Measurements from ENCODE around the gene HELZ2.
A peak's percentile ranks its signal among the peaks of the same experiment; 100 is the strongest.

The HELZ2 gene

DNA sequence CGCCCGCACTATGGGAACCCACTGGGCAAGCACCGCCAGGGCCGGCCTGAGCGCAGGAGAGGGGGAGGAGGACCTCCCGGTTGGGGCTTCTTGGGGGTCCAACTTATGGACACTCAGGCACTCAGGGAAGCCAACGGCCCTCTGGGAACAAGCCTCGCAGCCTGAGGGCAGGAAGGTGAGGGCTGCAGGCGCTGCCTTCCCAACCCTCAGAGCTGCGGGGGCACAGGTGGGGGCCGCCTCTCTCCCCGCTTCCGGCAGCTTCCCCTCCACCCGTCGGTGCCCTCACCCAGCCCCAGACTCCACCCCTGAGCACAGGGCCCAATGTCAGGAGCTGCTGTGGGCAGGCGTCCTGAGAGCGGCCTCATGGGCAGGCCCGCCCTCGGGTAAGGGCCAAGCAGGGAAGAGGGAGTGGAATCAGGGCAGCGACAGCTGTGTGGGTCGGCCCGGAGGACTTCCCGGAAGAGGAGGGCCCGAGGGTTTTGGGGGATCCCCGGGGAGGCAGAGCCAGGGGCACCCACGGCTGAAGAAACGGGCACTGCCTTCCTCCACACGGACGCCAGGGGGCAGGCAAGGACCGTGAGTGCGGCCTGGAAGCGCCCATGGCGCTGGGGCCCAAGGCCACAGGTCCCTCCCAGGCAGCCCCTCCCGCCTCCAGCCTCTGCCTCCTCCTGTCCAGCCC is 36.4 kb downstream of the HELZ2 start:
- DNase-seq, result peak; percentile 92

DNA sequence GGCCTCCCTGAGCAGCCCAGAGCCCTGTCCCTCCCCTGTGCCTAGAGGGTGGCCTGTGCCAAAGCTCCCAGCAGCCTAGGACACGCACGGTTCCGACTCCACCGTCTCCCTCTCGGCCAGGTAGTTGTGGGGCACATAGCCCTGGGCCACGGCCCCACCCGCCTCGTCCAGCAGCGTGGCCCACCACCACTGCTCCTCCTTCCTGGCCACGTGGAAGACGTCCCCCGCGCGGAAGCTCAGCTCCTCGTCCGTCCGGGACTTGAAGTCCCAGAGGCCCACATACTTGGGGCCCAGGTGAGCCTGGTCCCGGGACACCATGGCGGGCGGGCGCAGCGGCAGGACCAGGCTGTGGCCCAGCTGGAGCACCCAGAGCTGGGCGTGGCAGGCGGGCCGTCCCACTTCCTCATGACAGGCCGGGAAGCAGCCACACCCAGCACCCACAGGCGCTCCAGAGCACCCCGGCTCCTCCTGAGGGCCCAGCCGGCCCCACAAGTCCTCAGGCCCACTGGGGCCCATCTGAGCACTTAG is 37.0 kb downstream of the HELZ2 start, which contains the start of gene PTK6:
TSS of gene PTK6 (minus strand) at position 380 of the 528 bp plus-strand sequence. CDS start at position 318, 62 bp downstream.
- DNase-seq, result no peak

DNA sequence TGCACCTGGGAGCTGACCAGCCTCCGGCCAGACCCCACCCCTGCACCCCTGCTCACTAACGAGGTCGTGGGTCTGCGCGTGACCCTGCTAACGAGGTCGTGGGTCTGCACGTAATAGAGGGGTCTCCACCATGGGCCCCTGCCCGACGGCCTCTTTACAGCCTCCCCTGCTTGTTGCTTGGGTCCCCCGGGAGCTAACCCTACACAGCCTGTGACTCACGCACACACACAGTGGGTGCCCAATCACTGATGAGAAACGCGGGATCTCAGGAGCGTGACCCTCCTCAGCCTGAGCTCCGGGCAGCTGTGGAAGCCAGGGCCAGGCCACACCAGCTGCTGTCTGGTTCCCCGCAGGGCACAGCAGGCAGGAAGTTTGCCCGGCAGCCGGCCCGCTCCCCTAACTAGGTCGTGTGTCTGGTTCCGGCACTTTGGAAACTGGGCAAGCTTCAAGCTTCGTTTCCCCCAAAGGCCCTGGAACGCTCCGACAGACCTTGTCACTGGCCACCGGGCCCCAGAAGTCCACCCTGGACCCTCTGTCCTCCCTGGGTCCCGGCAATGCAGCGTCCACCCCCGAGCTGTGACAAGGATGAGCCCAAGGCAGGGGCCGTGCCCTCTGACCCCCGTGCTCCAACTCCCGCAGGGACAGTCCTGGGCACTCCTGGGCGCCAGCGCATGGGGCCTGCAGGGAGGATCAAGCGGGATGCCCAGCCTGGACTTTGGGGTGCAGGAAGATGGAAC is 37.6 kb downstream of the HELZ2 start:
- DNase-seq, result no peak

DNA sequence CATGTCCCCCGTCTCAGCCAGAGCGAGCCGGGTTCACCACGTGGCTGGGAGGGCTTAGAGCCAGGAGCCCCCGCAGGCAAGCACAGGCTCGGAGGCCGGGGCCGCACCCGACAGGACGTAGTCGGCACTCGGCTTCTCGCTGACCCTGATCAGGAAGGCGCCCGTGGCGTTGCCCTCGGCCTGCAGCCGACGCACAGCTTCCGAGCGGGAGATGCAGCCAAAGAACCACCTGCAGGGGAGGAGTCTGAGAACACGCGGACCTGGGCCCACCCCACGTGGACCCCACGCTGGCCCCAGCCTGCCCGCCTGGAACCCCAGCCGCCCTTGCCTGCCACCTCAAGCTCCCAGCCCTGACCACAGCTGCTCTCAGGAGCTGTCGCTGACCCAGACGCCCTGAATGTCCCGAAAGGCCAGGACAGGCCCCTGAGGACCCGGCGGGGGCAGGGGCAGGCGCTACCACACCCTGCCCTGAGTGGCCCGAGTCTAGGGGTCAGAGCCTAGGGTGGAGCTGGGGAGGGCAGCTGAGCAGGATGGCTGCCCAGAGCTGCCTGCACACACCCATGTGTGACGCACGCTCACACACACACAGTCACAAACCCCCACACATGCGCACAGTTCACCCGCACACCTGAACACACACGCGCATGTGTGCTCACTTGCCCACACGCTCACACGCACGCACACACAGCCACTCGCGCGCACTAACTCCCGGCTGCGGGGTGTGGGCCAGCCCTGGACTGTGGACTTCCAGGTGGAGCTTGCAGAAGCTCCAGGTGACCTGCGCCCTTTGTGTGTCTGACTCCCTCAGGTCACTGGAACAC is 39.0 kb downstream of the HELZ2 start:
- DNase-seq, result no peak

DNA sequence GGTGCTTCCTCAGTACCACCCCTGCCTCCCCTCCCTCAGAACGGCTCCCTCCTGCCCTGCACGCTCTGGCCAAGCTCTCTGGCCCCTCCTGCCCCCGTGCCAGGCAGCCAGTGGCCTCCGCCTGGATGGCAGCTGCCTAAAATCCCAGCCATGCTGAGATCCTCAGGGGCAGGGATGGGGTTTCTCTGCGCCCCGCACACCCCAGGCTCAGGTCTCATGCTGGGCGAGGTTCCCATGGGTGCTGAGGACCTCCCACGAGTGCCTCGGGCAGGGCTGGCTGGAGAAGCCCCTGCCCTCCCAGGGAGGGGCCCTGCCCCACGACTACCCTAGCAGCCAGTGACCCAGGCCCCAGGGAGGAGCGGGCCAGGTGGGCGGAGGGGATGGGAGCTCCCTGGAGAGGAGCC is 39.6 kb downstream of the HELZ2 start:
- DNase-seq, result no peak

DNA sequence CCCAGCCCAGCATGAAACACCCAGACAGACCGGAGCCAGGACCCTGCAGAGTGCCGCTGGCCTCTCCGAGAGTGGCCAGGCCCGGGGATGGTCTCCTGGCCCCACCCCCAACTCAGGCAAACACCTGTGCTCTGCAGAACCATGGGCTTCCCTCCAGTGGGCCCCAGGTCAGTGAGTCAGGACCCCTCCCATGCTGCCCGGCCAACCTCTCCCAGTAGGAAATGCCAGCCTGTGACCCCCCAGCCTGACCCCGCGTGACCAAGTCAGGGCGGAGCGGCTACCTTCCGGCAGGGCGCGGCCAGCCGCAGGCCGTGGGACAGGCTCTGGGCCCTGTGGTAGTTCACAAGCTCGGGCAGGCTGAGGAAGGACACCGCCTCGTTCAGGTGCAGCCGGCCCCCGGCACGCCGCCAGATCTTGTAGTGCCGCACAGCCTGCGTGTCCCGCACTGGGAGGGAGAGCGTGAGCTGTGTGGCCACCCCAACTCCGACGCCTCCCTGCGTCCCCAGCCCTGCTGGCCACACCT is 40.1 kb downstream of the HELZ2 start:
- no peak for DNase-seq

DNA sequence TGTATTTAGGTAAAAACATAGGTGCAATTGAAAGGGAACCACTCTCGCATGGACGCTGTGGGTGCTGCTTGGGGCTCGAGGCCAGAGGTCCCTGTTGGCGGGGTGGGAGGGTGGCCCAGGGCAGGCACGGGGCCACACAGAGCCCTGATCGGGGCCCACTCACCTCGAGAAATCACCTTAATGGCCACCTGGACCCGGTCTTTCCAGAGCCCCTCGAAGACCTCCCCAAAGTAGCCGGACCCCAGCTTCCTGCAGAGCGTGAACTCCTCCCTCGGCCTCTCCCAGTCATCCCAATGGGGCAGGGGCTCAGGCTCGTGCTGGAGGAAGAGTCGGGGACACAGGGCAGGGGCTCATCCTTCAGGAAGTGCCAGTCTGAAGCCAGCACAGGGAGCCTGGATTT is 40.7 kb downstream of the HELZ2 start:
- no peak for DNase-seq

DNA sequence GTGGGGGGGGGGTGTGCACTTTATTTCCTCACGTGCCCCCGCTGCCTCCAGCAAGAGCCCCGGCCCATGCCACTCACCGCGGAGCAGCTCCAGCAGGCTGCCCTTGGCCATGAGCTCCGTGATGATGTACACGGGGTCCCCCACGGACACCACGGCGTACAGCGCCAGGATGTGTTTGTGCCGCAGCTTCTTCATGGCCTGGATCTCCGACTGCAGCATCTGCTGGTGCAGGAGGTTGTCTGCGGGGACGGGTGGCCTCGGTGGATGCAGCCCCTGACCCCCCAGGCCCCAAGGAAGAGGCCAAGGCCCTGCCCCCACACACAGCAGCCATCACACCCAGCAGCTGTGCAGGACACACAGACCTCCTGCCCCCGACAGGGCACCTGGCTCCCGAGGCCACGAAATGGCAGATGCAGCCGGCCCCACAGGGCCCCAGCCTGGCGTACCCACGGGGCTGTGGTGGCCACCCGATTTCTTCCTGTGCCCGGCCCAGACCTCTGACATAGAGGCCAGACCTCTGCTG is 41.5 kb downstream of the HELZ2 start:
- DNase-seq, result no peak

DNA sequence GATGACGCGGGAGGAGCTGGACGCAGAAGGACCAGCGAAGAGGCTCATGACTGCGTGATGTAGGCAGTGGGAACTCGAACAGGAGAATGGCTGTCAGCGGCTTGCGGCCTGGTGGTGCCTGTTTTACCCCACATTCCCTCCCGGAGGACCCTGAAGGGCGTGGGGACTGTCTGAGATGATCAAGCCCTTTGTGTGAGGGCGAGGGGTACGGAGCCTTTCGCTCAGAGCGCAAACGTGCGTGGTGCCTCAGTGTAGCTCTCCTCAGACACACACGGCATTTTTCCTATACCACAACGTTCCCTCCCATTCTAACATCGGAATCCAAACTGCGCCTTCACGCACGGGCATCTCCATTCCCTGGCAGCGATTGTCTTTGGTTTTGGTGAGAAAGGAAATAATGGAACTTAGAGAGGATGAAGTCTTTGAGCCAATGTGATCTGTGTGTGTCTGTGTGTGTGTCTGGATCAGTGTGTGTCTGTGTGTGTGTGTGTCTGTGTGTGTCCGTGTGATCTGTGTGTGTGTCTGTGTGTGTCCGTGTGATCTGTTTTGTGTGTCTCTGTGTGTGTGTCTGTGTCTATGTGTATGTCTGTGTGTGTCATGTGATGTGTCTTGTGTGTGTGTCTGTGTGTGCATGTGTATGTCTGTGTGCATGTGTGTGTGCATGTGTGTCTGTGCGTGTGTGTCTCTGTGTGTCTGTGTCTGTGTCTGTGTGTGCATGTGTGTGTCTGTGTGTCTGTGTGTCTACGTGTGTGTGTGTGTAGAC is 42.2 kb downstream of the HELZ2 start:
- no peak for DNase-seq

DNA sequence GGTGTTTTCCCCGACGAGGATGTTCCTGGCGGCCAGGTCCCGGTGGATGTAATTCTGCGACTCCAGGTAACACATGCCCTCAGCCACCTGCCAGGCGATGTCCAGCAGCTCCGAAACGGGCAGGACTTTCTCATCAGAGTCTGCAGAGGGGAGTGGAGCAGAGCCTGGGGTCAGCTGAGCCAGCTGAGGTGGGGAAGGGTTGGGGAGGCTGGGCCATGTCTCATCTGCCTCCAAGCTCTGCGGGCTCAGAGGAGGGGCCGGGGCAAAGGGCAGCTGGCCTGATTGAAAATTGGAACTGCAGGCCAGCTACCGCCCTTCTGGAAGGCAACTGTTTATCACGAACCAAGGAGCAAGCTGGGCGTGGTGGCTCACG is 43.3 kb downstream of the HELZ2 start:
- DNase-seq, result no peak

DNA sequence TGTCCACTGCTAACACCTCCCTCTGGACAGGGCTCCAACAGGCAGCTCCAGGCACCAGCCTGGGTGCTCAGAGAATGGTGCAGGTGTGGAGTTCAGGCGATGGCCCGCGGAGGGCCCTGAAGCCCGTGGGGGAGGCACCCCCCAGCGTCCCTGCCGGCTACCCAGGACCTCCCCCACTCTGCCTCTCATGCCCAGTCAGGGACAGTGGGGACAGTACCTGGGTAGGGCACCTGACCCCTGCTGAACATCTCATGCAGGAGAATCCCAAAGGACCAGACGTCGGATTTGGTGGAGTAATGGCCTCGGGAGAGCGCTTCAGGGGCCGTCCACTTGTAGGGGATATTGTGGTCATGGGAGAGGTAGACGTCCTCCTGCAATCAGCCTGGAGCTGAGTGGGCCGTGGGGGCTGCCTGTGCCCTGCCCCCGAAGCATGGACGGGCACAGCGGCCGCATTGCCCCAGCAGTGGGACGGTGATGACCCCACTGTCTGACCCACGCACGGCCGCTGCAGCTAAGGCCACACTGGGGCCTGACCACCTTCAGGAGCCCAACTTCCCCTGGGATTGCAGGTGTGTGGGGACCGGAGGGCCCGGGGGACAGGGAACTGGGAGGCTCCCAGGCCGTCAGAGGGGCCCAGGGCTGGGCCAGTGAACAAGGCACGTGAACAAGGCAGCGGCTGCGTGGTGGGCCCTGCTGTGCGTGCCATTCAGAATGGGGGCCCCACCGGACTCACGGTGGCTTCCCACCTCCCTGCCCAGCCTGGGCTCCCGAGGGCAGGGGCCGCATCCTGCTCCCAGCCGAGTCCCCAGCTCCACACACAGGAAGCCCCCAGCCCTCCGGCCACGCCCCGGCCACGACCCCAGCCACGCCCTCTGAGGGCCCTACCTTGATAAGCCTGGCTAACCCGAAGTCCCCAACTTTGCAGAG is 43.9 kb downstream of the HELZ2 start:
- DNase-seq, result no peak

DNA sequence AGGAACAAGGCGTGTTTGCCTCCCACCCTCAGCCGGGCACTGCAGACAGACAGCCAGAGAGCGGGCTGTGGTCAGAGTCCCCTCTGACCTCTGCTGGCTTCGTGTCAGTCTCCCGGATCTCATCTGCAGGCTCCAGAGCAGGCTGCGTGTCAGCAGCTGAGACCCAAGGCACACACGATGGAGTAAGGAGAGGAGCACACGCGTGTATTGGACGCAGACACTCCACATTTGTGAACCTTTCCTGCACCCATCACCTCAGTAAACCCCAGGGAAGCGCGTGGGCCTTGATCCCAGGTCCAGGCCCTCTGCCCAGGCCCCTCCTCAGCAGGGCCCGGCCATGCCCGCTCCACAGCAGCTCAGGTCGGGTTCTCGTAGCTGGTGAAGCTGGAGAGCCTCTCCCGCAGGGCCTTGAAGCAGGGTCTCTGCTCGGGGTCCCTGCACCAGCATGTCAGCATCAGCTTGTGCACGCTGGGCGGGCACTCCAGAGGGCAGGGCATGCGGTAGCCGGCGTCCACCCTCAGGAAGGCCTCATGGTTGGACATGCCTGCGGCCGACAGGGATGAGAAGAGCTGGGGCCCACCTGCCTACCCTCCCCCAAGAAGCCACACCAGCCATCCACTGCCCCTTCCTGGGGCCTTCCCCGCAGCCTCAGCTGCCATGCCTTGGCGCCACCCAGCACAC is 44.7 kb downstream of the HELZ2 start:
- no peak for DNase-seq

DNA sequence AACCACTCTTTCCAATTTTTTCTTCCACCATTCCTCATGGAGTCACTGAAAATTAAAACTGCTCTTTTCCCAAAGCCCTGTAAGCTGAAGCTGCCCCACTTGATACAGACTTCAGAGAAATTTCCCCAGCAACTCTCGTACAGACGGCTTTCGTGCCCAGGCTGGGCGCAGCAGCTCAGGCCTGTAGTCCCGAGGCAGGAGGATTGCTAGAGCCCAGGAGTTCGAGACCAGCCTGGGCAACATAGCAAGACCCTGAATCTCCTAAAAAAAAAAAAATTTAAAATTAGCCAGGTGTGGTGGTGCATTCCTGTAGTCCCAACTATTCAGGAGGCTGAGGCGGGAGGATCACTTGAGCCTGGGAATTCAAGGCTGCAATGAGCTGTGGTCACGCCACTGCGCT is 46.9 kb downstream of the HELZ2 start:
- DNase-seq, result no peak

DNA sequence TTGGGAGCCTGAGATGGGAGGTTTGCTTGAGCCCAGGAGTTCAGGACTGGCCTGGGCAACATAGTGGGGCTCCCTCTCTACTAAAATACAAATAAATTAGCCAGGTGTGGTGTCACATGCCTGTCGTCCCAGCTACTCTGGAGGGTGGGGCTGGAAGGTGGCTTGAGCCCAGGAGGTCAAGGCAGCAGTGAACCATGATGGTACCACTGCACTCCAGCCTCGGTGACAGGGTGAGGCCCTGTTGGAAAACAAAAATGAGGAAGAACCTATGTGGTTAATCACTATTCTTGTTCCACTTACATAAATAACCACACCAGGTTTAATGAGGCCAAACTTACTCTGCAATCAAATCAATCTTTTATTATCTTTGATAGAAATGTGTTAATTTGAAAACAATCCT is 48.1 kb downstream of the HELZ2 start:
- no peak for DNase-seq

DNA sequence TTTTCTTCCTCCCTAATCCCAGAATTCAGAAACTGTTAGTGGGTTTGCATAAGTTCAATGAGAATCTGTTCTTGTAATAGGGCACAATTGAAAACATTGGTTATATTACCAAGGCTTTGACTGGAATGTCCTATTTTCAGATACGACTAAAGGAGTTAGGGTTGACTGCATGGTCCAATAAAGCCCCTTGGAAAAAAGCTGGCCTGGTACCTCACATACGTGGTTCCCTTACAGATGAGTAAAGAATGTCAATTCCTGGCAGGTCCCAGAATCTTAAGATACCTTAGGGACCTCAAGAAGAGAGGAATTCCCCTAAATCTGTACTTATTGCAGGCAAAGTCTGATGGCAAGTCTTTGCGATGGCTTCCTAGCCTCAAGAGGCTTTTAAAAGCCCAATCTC is 48.9 kb downstream of the HELZ2 start:
- DNase-seq, result no peak
